Brain microvascular endothelial cell (primary cell): Measurements from ENCODE around the gene KIAA0825.

Experiments used
- DNase-seq: peaks from one replicate; pipeline ENCODE4 v3.0.0-alpha.2; 2020
- H3K27ac ChIP-seq: fragments of 250-450 bp; sonication (Bioruptor Pico); 2 replicates; pipeline ENCODE4 v1.5.1; 2020; ENCODE audit warnings: mild to moderate bottlenecking, moderate library complexity
- H3K27me3 ChIP-seq: fragments of 250-450 bp; sonication (Bioruptor Pico); replicated peaks from 2 replicates; pipeline ENCODE4 v1.5.1; 2020; ENCODE audit warnings: mild to moderate bottlenecking
- H3K36me3 ChIP-seq: fragments of 250-450 bp; sonication (Bioruptor Pico); replicated peaks from 2 replicates; pipeline ENCODE4 v1.5.1; 2020; ENCODE audit warnings: mild to moderate bottlenecking
- H3K4me3 ChIP-seq: 2 replicates; pipeline ENCODE4 v1.5.1; 2011; ENCODE audit warnings: low read depth, mild to moderate bottlenecking, control low read depth, low read length, moderate library complexity
- in situ Hi-C: cut with HindIII; loops from 2 replicates; pipeline ENCODE4 v1.10.0; 2017; ENCODE audit warnings: low sequenced_read_pairs, low pct_ligation_motif_present
- TF ChIP-seq, protein P1 (sequence below): IDR thresholded peaks from 2 replicates; pipeline ENCODE4 v1.5.1; 2011; ENCODE audit warnings: low read depth, mild to moderate bottlenecking, moderate library complexity, low read length, control low read depth, inconsistent platforms; ENCODE audit errors: missing control alignments

KIAA0825 gene

DNA sequence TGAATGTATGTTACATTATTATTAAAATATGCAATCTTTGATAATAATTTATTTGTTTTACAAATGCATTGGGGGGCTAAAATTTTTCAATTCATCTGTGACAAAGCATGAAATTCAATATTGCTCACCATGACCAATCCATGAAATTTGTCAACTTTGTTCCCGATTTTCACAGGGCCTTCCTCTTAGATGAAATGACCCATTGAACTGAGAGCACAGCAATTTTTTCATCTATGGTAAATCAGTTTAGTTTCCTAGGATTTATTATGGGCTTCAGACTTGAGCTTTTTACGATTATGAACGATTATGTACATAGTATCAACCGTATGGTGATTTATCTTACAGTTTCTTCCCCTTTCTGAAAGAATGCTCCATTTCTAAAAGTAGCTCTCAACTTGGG, 157.3 kb downstream of the KIAA0825 start:
- Histone ChIP-seq H3K27ac (no peak overlapping the region), H3K4me3 (no peak overlapping the region), H3K36me3 (no peaks in the 10 kb centered on the region), H3K27me3 (no peaks in the 10 kb centered on the region)
- DNase-seq = no peak
- TF ChIP-seq, protein P1, sequence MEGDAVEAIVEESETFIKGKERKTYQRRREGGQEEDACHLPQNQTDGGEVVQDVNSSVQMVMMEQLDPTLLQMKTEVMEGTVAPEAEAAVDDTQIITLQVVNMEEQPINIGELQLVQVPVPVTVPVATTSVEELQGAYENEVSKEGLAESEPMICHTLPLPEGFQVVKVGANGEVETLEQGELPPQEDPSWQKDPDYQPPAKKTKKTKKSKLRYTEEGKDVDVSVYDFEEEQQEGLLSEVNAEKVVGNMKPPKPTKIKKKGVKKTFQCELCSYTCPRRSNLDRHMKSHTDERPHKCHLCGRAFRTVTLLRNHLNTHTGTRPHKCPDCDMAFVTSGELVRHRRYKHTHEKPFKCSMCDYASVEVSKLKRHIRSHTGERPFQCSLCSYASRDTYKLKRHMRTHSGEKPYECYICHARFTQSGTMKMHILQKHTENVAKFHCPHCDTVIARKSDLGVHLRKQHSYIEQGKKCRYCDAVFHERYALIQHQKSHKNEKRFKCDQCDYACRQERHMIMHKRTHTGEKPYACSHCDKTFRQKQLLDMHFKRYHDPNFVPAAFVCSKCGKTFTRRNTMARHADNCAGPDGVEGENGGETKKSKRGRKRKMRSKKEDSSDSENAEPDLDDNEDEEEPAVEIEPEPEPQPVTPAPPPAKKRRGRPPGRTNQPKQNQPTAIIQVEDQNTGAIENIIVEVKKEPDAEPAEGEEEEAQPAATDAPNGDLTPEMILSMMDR = no peak
- in situ Hi-C loops = no loop called here

DNA sequence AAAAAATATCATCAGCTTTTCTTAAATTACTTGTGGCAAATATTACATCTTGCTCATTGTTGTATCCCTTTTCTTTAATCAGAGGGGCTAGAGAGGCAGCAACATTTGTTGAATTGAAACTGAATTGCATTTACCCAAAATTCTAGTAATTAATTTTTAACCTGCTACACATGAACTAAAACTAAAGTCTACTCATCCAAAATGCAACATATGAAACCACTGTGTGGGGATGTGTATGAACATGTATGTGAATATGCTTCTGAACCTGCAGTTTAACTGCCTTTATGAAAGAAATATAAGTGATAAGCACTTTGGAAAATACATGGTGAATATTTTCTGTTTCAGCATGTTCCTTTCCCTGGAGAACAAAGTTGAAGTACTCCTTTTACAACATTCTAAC, 158.5 kb downstream of the KIAA0825 start:
- H3K27me3 ChIP-seq = no peaks in the 10 kb centered on the region
- H3K27ac ChIP-seq = no peak overlapping the region
- in situ Hi-C loops = no loop called here
- H3K4me3 ChIP-seq = no peak overlapping the region
- no peaks in the 10 kb centered on the region for H3K36me3 ChIP-seq
- TF ChIP-seq, protein P1 = no peak
- no peak for DNase-seq

DNA sequence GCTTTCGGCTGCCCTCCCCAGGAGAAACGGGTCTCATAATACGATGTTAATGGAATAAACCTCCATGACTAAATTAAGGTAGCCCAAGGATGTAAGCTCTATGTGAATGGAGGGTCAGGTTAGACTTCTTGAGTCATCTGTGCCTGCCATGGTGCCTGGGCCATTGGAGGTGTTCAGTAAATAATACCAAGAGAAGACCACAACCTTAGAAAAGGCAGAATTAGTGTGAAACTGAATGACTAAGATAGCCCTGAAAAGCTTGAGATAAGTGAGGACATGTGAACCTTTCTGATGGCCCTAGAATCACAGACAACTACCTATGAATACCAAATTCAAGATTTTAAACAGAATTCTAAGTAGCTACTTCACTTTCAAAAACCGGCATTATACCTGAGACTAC, 160.6 kb downstream of the KIAA0825 start:
- no peaks in the 10 kb centered on the region for H3K27me3 ChIP-seq
- TF ChIP-seq, protein P1 = no peak
- H3K27ac ChIP-seq = no peak overlapping the region
- no peaks in the 10 kb centered on the region for H3K36me3 ChIP-seq
- no peak for DNase-seq
- no peak overlapping the region for H3K4me3 ChIP-seq
- in situ Hi-C loops = no loop called here

DNA sequence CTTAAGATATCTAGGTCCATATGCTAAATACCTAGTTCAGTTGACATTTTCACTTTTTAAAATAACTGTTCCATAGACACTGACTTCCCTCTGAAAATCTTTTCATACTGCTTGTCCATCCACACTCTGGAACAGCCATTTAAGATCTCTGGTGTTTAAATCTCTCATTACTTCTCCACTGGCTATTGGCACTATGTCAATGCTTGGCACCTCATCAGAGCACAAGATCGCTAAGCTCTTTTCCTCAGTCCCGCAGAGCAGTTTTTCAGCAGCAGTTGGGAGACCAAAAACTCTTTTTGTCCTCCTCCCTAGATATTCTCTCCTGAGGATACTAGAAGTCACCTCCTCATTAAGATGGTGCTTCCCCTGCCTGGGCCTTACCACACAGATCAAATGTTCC, 172.7 kb downstream of the KIAA0825 start:
- no peak for DNase-seq
- H3K36me3 ChIP-seq = no peaks in the 10 kb centered on the region
- no peaks in the 10 kb centered on the region for H3K27me3 ChIP-seq
- no peak overlapping the region for H3K4me3 ChIP-seq
- in situ Hi-C loops = no loop called here
- TF ChIP-seq, protein P1 = no peak
- H3K27ac ChIP-seq = no peak overlapping the region

DNA sequence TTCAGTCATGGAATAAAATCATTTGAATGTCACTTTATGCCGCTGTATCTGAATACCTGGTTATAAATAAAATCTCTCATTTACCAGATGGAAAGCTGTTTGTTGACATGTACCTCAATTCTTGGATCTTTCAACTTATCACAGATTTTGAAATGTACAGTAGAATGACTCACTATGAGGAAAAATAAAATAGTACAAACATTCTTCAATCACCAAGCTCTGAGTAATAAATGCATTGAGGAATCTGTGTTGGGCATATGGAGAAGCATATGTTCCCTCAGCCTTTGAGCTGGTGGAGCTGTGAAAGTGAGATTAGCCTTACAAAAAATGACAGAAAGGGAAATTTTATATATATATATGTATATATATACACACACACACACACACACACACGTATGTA, 175.4 kb downstream of the KIAA0825 start:
- in situ Hi-C loops = no loop called here
- DNase-seq = no peak

DNA sequence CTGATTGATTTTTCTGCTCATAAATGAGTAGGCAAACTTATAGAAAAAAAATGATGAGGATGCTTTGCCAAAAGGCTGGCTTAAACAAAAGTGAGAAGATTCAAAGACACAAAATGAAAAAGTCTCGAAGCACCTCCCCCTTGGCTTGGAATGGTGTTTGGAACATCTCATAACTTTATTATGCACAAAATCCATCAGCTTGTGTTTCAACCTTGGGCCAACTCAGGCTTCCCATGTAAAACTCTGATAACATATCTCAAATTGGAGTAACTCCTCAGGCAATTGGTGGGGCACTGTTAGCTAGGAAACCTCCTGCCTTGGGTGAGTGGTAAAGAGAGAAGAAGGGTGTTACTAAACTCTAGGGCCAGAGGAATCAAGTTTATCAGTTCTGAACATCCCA, 176.3 kb downstream of the KIAA0825 start:
- TF ChIP-seq, protein P1 = no peak
- Histone ChIP-seq H3K4me3 (no peak overlapping the region), H3K36me3 (no peaks in the 10 kb centered on the region), H3K27ac (no peak overlapping the region), H3K27me3 (no peaks in the 10 kb centered on the region)
- no peak for DNase-seq
- in situ Hi-C loops = no loop called here

More for the DNA sequence above, 175.4 kb downstream of the KIAA0825 start:
- Histone ChIP-seq H3K4me3 (no peak overlapping the region), H3K27me3 (no peaks in the 10 kb centered on the region), H3K27ac (no peak overlapping the region), H3K36me3 (no peaks in the 10 kb centered on the region)
- TF ChIP-seq, protein P1 = no peak
